MM.1S (cell line): ENCODE results near the gene ST6GALNAC2.

Experiments used
- EZH2 ChIP-seq: fragments of 300-600 bp; sonication (generic); optimal IDR thresholded peaks from 2 replicates; pipeline ENCODE3; 2017; ENCODE audit warnings: low read depth, mild to moderate bottlenecking, antibody characterized with exemption, low read length, mixed read lengths
- TF ChIP-seq, protein P1 (sequence below): fragments of 300-600 bp; sonication (generic); IDR thresholded peaks from 2 replicates; pipeline ENCODE4 v1.5.1; 2016; ENCODE audit warnings: antibody characterized with exemption, low read length, mixed read lengths

DNA sequence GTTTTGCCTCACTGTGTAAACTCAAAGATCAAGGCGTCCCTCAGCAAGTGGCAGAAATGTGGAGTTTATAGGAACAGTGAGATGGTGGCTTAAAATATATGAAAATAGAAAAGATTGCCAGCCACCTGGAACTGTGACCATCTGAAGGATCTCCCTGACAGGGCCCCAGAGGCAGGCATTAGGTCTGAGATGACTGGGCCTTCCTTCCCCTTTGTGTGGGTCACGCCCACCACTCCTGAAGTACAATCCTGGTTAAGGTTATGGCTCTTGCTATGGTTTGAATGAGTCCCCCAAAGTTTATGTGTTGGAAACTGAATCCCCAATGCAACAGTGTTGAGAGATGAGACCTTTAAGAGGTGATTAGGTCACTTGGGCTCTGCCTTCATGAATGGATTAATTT lies 6.4 kb downstream of the ST6GALNAC2 start:
- TF ChIP-seq, protein P1, sequence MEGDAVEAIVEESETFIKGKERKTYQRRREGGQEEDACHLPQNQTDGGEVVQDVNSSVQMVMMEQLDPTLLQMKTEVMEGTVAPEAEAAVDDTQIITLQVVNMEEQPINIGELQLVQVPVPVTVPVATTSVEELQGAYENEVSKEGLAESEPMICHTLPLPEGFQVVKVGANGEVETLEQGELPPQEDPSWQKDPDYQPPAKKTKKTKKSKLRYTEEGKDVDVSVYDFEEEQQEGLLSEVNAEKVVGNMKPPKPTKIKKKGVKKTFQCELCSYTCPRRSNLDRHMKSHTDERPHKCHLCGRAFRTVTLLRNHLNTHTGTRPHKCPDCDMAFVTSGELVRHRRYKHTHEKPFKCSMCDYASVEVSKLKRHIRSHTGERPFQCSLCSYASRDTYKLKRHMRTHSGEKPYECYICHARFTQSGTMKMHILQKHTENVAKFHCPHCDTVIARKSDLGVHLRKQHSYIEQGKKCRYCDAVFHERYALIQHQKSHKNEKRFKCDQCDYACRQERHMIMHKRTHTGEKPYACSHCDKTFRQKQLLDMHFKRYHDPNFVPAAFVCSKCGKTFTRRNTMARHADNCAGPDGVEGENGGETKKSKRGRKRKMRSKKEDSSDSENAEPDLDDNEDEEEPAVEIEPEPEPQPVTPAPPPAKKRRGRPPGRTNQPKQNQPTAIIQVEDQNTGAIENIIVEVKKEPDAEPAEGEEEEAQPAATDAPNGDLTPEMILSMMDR = no peak
- no peak for TF ChIP-seq EZH2
